Rectal smooth muscle tissue (tissue), 1 donor: ENCODE measurements around the gene BAIAP2L1.
"Not testable (repeated sequence)": the region's sequence is repeated elsewhere in the genome, so short reads cannot be mapped to it uniquely, and the experiment has no call there.

Source experiments
- H3K27ac ChIP-seq: one replicate; pipeline ENCODE4 v1.7.0; 2013; ENCODE audit warnings: low read depth, low read length, inconsistent platforms
- H3K27me3 ChIP-seq: one replicate; pipeline ENCODE4 v1.7.0; 2013; ENCODE audit warnings: low read length; ENCODE audit not compliant: control insufficient read depth, insufficient read depth
- H3K36me3 ChIP-seq: one replicate; pipeline ENCODE4 v1.7.0; 2013; ENCODE audit warnings: low read length; ENCODE audit not compliant: control insufficient read depth, insufficient read depth
- H3K4me1 ChIP-seq: one replicate; pipeline ENCODE4 v1.7.0; 2013; ENCODE audit warnings: low read length; ENCODE audit not compliant: control insufficient read depth, insufficient read depth
- H3K4me3 ChIP-seq: one replicate; pipeline ENCODE4 v1.7.0; 2013; ENCODE audit warnings: low read length
- H3K9ac ChIP-seq: one replicate; pipeline ENCODE4 v1.7.0; 2013; ENCODE audit warnings: low read length

The BAIAP2L1 gene

GRCh38 chr7:98400542-98401340 lies at the start of gene BAIAP2L1:
Gene BAIAP2L1, minus strand, starts transcription at chr7:98401090. Its CDS starts 238 bp downstream, at chr7:98400852.
- H3K27ac ChIP-seq = no peak within 1 kb of the TSS
- no peaks in the 10 kb centered on the region for H3K27me3 ChIP-seq
- H3K9ac ChIP-seq = no peak within 1 kb of the TSS
- no peaks in the 10 kb centered on the region for H3K36me3 ChIP-seq
- H3K4me1 ChIP-seq = no peaks in the 10 kb centered on the region
- H3K4me3 ChIP-seq = peak within 1 kb of the TSS; percentile 64

GRCh38 chr7:98448766-98449165 lies 47.9 kb upstream of the BAIAP2L1 start:
- Histone ChIP-seq H3K4me1 (no peaks in the 10 kb centered on the region), H3K9ac (no peak overlapping the region), H3K27me3 (no peaks in the 10 kb centered on the region), H3K4me3 (no peak overlapping the region), H3K27ac (no peak overlapping the region), H3K36me3 (no peaks in the 10 kb centered on the region)

GRCh38 chr7:98440992-98441391 lies 40.1 kb upstream of the BAIAP2L1 start:
- H3K4me3 ChIP-seq, H3K4me1 ChIP-seq, H3K36me3 ChIP-seq, H3K27ac ChIP-seq, H3K9ac ChIP-seq, H3K27me3 ChIP-seq: not testable (repeated sequence)

GRCh38 chr7:98439484-98439883 lies 38.6 kb upstream of the BAIAP2L1 start:
- Histone ChIP-seq H3K27ac (no peak overlapping the region), H3K4me1 (no peaks in the 10 kb centered on the region), H3K4me3 (no peak overlapping the region), H3K27me3 (no peaks in the 10 kb centered on the region), H3K36me3 (no peaks in the 10 kb centered on the region), H3K9ac (no peak overlapping the region)

- Histone ChIP-seq H3K4me1 (no peaks in the 10 kb centered on the region), H3K9ac (no peak overlapping the region), H3K4me3 (no peak overlapping the region), H3K36me3 (no peaks in the 10 kb centered on the region), H3K27ac (no peak overlapping the region), H3K27me3 (no peaks in the 10 kb centered on the region)
Observed at GRCh38 chr7:98434087-98434486, 33.2 kb upstream of the BAIAP2L1 start.

GRCh38 chr7:98429799-98430198 lies 28.9 kb upstream of the BAIAP2L1 start:
- no peak overlapping the region for H3K27ac ChIP-seq
- no peaks in the 10 kb centered on the region for H3K36me3 ChIP-seq
- no peak overlapping the region for H3K9ac ChIP-seq
- H3K4me1 ChIP-seq = no peaks in the 10 kb centered on the region
- H3K27me3 ChIP-seq = no peaks in the 10 kb centered on the region
- no peak overlapping the region for H3K4me3 ChIP-seq

- H3K4me1 ChIP-seq = no peaks in the 10 kb centered on the region
- no peak overlapping the region for H3K27ac ChIP-seq
- H3K4me3 ChIP-seq = no peak overlapping the region
- no peak overlapping the region for H3K9ac ChIP-seq
- H3K36me3 ChIP-seq = no peaks in the 10 kb centered on the region
- no peaks in the 10 kb centered on the region for H3K27me3 ChIP-seq
Observed at GRCh38 chr7:98423043-98423442, 22.2 kb upstream of the BAIAP2L1 start.

GRCh38 chr7:98420966-98421612 lies 20.2 kb upstream of the BAIAP2L1 start:
- H3K4me3 ChIP-seq = no peak overlapping the region
- no peaks in the 10 kb centered on the region for H3K27me3 ChIP-seq
- no peaks in the 10 kb centered on the region for H3K4me1 ChIP-seq
- no peaks in the 10 kb centered on the region for H3K36me3 ChIP-seq
- H3K9ac ChIP-seq = no peak overlapping the region
- H3K27ac ChIP-seq = no peak overlapping the region

- H3K9ac ChIP-seq, H3K27ac ChIP-seq, H3K27me3 ChIP-seq, H3K36me3 ChIP-seq, H3K4me1 ChIP-seq, H3K4me3 ChIP-seq: not testable (repeated sequence)
Observed at GRCh38 chr7:98419988-98420387, 19.1 kb upstream of the BAIAP2L1 start.

GRCh38 chr7:98419316-98419691 lies 18.4 kb upstream of the BAIAP2L1 start:
- H3K9ac ChIP-seq, H3K4me3 ChIP-seq, H3K36me3 ChIP-seq, H3K27me3 ChIP-seq, H3K4me1 ChIP-seq, H3K27ac ChIP-seq: not testable (repeated sequence)

- Histone ChIP-seq H3K4me1 (no peaks in the 10 kb centered on the region), H3K27ac (no peak overlapping the region), H3K4me3 (no peak overlapping the region), H3K36me3 (no peaks in the 10 kb centered on the region), H3K9ac (no peak overlapping the region), H3K27me3 (no peaks in the 10 kb centered on the region)
Observed at GRCh38 chr7:98418636-98419315, 17.9 kb upstream of the BAIAP2L1 start.

- no peaks in the 10 kb centered on the region for H3K36me3 ChIP-seq
- no peaks in the 10 kb centered on the region for H3K27me3 ChIP-seq
- no peak overlapping the region for H3K9ac ChIP-seq
- no peak overlapping the region for H3K4me3 ChIP-seq
- no peaks in the 10 kb centered on the region for H3K4me1 ChIP-seq
- no peak overlapping the region for H3K27ac ChIP-seq
Observed at GRCh38 chr7:98418271-98418635, 17.4 kb upstream of the BAIAP2L1 start.
